Stimulated activated CD4-positive, alpha-beta T cell treated with anti-CD3 and anti-CD28 coated beads, Interleukin-12 subunit alpha, Interleukin-12 subunit beta, amount 100 ng/mL, for 48 hours (primary cell): Measurements from ENCODE around the gene LEMD2.

Experiments
- DNase-seq, 3 donors: peaks; one replicate each; pipeline ENCODE4 v3.0.0-alpha.2; 2020; ENCODE audit warnings: low read depth in 2 of 3, low spot score in 1 of 3

Gene LEMD2

DNA sequence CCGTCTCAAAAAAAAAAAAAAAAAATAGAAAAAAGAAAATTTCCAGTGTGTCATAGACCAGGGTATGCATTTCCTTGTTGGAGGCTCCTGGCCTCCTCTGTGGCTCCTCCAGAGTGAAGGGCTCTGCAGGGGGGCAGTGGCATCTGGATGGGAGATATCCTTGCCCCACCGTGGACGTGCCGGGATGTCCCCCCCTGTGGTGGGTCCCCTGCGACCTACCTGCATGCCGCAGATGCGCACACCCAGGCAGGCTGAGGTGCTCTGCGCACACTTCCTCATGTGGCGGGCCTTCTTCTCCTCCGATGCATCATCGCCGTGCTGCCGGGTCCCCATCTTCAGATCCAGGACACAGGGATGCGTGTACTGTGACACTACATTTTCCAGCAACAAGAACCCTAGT is 63.7 kb downstream of the LEMD2 start:
- no peak for DNase-seq

GRCh38 chr6:33724102-33725023 is 64.6 kb downstream of the LEMD2 start:
- no peak for DNase-seq

DNA sequence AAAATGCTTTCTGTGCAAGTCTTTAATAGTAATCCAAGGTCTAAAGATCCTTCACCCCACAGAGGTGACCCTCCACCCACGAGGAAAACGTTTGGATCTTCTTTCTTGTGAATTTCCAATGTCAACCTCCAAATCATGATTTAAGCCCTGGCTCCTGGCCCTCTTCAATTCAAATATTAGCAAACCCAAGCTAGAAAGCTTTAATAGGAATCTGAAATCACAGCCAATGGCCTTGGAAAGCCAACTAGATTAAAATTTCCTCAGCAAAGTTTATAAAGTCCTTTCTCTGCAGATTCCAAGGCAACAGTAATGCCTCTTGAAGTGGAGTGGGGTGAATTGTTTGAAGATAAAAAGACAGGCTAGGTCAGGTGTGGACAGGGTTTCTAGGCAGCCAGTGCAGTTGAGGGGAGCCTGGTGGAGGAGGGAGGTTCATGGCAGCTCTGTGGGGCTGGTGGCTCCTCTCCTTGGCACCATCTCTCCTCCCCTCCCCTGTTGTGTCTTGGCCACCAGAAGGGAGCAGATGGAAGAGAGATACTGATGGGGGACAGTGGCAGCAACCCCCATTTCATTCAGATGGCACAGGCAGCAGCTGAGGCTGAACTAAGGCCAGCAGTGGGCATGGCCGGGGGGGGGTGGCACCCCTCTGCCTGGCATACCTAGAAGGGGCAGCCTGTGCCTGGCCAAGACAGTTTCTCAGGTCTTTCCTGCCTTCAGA is 65.4 kb downstream of the LEMD2 start:
- DNase-seq: no peak

DNA sequence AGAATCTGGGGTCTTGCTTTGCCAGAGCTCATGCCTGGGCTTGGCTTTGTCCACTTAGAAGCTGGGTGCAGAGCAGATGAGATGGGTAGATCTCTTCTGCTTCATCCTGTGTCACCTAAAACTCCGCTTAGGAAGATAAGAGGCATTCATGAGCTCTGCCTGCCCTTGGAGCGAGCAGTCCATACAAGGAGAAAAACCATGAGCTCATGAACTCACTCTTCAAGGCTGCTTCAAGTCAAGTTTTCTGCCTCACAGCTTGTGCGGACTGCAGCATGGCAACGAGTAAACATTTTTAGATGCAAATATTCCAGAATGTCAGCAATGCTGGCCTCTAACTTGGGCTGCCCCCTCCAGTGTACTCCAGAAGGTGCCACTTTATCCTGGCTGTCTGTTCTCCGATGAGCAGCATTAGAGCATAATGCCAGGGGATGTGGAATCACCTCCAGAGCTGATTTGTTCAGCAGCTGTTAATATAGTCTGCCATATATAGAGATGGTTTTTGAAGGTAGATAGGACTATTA is 66.8 kb downstream of the LEMD2 start:
- DNase-seq: no peak

GRCh38 chr6:33721508-33721907 is 67.4 kb downstream of the LEMD2 start:
- no peak for DNase-seq
